Small intestine (tissue), 7 donors: ENCODE data around the gene ZFTA. TPM values are rescaled to one million over a fixed set of nuclear protein-coding genes. Genes with fewer than 3 reads are reported as not detected.

Source experiments
- DNase-seq, 2 donors: peaks; one replicate each; pipeline versions ENCODE4 v3.0.0 to v3.0.0-alpha.2; 2013
- FAIRE-seq: peaks from 2 replicates; lab custom pipeline; 2012; peaks lifted over from hg19 to GRCh38; lab: Jason Lieb, UNC
- H3K27ac ChIP-seq, 3 donors: one replicate each; pipeline ENCODE4 v1.5.1; 2013; ENCODE audit warnings: low read length in 2 of 3, mild to moderate bottlenecking in 2 of 3, control low read depth in 1 of 3, inconsistent platforms in 1 of 3, low read depth in 1 of 3, moderate library complexity in 1 of 3
- H3K27me3 ChIP-seq, 3 donors: one replicate each; pipeline ENCODE4 v1.6.1; 2013; ENCODE audit warnings: low read length in 3 of 3, inconsistent platforms in 1 of 3; ENCODE audit not compliant: control insufficient read depth in 3 of 3, insufficient read depth in 3 of 3
- H3K36me3 ChIP-seq, 3 donors: one replicate each; pipeline ENCODE4 v1.6.1; 2013; ENCODE audit warnings: low read length in 3 of 3, inconsistent platforms in 1 of 3, low read depth in 1 of 3, mild to moderate bottlenecking in 1 of 3, moderate library complexity in 1 of 3; ENCODE audit not compliant: control insufficient read depth in 3 of 3, insufficient read depth in 2 of 3
- H3K4me1 ChIP-seq, 3 donors: one replicate each; pipeline ENCODE4 v1.6.1; 2013; ENCODE audit warnings: low read length in 2 of 3, inconsistent platforms in 1 of 3, low read depth in 1 of 3, mild to moderate bottlenecking in 1 of 3, moderate library complexity in 1 of 3; ENCODE audit not compliant: control insufficient read depth in 3 of 3, insufficient read depth in 2 of 3
- H3K4me3 ChIP-seq, 3 donors: one replicate each; pipeline ENCODE4 v1.5.1; 2013; ENCODE audit warnings: low read length in 3 of 3, control low read depth in 1 of 3, inconsistent platforms in 1 of 3, low read depth in 1 of 3, mild to moderate bottlenecking in 1 of 3, moderate library complexity in 1 of 3
- H3K9me3 ChIP-seq, 2 donors: one replicate each; pipeline ENCODE4 v1.6.1; 2013; ENCODE audit warnings: low read depth in 1 of 2, low read length in 1 of 2; ENCODE audit not compliant: control insufficient read depth in 2 of 2, insufficient read depth in 1 of 2
- WGBS, 3 donors: extraction: QIAGEN DNeasy Blood & Tissue Kit; methylation state at CpG; one replicate each; pipeline ENCODE4 v1.1.7; 2013; 5-methylcytosine and 5-hydroxymethylcytosine counted together
- polyA plus RNA-seq, 4 donors: library from polyadenylated mRNA; stranded (reverse) in 3 of 4; unstranded in 1 of 4; fragments of 200-250 nt in 3 of 4; fragments of 120-200 nt in 1 of 4; gene quantifications; one replicate each; pipeline versions ENCODE4 v1.2.1 to v1.2.3, GENCODE V29; 2013
- donor health status: healthy with polysubstance abuse.
- donor health status: control.
- donor health status: control.
- donor health status: Bipolar disorder and iron deficiency.
- donor health status: healthy.

Gene ZFTA
- polyA plus RNA-seq, 4 donors: 0.22 to 55.1 (median 3.9) TPM

DNA sequence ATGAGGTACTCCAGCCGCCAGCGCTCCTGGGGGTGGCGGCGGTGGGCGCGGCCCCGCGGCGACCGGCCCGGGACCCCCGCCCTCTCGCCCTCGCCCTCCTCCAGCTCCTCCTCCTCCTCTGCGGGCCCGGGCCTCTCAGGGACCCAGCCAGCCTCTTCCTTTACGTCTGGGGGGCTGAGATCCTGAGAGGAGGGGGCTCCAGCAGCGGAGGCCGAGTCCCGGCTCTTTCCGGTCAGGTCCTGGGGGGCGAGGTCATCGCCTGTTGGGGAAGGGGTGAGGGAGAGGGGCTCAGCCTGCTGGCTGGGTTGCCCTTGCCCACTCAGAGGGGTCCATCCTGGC is 4.3 kb downstream of the ZFTA start:
- Histone ChIP-seq H3K36me3 (peaks cover 0 to 70% (median 0%) of the 10 kb centered on the region in 3 donors), H3K4me3 (no peak overlapping the region), H3K27me3 (no peaks in the 10 kb centered on the region), H3K4me1 (peaks cover 2 to 36% (median 2%) of the 10 kb centered on the region in 3 donors), H3K9me3 (no peaks in the 10 kb centered on the region), H3K27ac (peak overlapping the region in 1 of 3 donors; percentile 31)
- WGBS, 3 donors: 66 to 91% (median 80%) methylated on average over 11 to 23 of the region's 23 CpGs
- FAIRE-seq: no peak
- DNase-seq: no peak

- H3K9me3 ChIP-seq: no peaks in the 10 kb centered on the region
- peak in 1 of 2 donors; percentile 54 for DNase-seq
- H3K27ac ChIP-seq: no peak overlapping the region
- 78 to 87% (median 84%) methylated on average over 42 to 82 of the region's 82 CpGs for WGBS, 3 donors
- H3K4me3 ChIP-seq: no peak overlapping the region
- H3K4me1 ChIP-seq: peaks cover 2 to 36% (median 2%) of the 10 kb centered on the region in 3 donors
- no peaks in the 10 kb centered on the region for H3K27me3 ChIP-seq
- peaks cover 0 to 71% (median 0%) of the 10 kb centered on the region in 3 donors for H3K36me3 ChIP-seq
- FAIRE-seq: no peak
These were observed 4.9 kb downstream of the ZFTA start for GRCh38 chr11:63763496-63764339.

GRCh38 chr11:63762654-63763495 is 5.7 kb downstream of the ZFTA start:
- WGBS, 3 donors: 28 to 51% (median 29%) methylated on average over 53 to 96 of the region's 96 CpGs
- DNase-seq (peak; percentile 30 to 80), FAIRE-seq (no peak)
- H3K27me3 ChIP-seq: no peaks in the 10 kb centered on the region
- peaks cover 0 to 72% (median 0%) of the 10 kb centered on the region in 3 donors for H3K36me3 ChIP-seq
- H3K9me3 ChIP-seq: no peaks in the 10 kb centered on the region
- peaks cover 2 to 36% (median 2%) of the 10 kb centered on the region in 3 donors for H3K4me1 ChIP-seq
- peak overlapping the region in 2 of 3 donors; percentile 19 to 23 for H3K4me3 ChIP-seq
- peak overlapping the region in 1 of 3 donors; percentile 37 for H3K27ac ChIP-seq

GRCh38 chr11:63761931-63762653 is 6.5 kb downstream of the ZFTA start:
- H3K4me1 ChIP-seq: peaks cover 2 to 33% (median 2%) of the 10 kb centered on the region in 3 donors
- no peaks in the 10 kb centered on the region for H3K9me3 ChIP-seq
- DNase-seq: peak in 1 of 2 donors; percentile 27
- no peak for FAIRE-seq
- 58 to 73% (median 67%) methylated on average over 34 of the region's 34 CpGs for WGBS, 3 donors
- H3K27me3 ChIP-seq: no peaks in the 10 kb centered on the region
- peak overlapping the region in 1 of 3 donors; percentile 21 for H3K27ac ChIP-seq
- peak overlapping the region in 1 of 3 donors; percentile 11 for H3K4me3 ChIP-seq
- peaks cover 0 to 72% (median 0%) of the 10 kb centered on the region in 3 donors for H3K36me3 ChIP-seq

- no peak overlapping the region for H3K4me3 ChIP-seq
- H3K27me3 ChIP-seq: no peaks in the 10 kb centered on the region
- H3K27ac ChIP-seq: no peak overlapping the region
- WGBS, 3 donors: 84 to 88% (median 87%) methylated on average over 10 of the region's 10 CpGs
- peaks cover 2 to 26% (median 2%) of the 10 kb centered on the region in 3 donors for H3K4me1 ChIP-seq
- H3K9me3 ChIP-seq: no peaks in the 10 kb centered on the region
- no peak for FAIRE-seq
- peaks cover 0 to 71% (median 0%) of the 10 kb centered on the region in 3 donors for H3K36me3 ChIP-seq
- no peak for DNase-seq
These were observed 7.4 kb downstream of the ZFTA start for GRCh38 chr11:63761188-63761587.

DNA sequence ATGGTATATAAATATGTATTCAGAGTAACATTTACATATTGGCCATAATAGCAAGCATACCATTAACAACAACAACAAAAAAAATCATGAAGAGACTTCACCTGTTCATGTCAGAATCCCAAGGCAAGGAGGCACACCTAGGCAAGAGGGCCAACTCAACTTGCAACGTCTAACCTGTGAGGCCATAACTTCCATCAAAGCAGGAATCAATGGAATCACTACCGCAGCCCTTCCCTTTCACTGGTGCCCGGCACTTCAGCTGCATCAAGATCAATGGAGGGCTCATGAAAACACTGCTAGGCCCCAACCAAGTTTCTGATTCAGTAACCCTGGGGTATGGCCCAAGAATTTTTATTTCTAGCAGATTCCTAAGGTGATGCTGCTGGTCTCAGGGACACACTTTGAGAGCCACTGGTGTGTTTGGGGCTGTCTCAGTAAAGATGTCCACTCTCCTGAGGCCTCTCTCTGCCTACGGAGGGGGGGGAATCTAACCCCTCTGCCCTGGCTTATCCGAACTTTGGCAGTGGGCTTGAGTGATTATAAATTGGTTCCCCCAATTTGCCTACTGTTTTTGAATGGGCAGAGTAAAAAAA is 8.0 kb downstream of the ZFTA start:
- WGBS, 3 donors: 78 to 84% (median 83%) methylated on average over 5 of the region's 5 CpGs
- DNase-seq (no peak), FAIRE-seq (no peak)
- Histone ChIP-seq H3K9me3 (no peaks in the 10 kb centered on the region), H3K4me1 (peaks cover 0 to 20% (median 1%) of the 10 kb centered on the region in 3 donors), H3K36me3 (peaks cover 0 to 65% (median 0%) of the 10 kb centered on the region in 3 donors), H3K27ac (no peak overlapping the region), H3K4me3 (no peak overlapping the region), H3K27me3 (no peaks in the 10 kb centered on the region)

DNA sequence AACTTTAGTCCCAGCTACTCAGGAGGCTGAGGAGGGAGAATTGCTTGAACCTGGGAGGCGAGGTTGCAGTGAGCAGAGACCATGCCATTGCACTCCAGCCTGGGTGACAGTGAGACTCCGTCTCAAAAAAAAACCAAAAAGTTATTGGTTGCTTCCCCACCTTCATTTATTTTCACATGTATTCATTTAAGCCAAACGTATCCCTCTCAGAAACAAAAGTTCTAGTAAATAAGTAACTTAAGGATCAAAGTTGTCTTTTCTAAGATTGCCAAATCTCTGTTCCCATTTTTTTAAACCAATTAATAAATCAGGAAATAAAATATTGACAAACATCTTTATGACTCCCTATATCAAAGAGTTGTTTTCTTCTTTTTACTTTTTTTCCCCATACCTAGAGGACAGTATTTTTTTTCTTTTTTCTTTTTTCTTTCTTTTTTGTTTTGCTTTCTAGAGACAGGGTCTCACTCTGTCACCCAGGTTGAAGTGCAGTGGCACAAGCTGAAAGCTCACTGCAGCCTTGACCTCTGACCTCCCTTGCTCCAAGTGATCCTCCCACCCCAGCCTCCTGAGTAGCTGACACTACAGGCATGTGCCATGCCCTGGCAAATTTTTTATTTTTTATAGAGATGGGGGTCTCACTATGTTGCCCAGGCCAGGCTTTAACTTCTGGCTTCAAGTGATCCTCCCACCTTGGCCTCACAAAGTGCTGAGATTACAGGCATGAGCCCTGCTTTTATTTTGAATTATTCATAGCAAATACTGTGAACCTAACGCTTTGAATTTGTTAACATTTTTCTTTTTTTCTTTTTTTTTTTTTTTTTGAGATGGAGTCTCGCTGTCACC is 11.4 kb downstream of the ZFTA start:
- Histone ChIP-seq H3K27ac (no peak overlapping the region), H3K4me3 (no peak overlapping the region), H3K36me3 (peaks cover 0 to 40% (median 4%) of the 10 kb centered on the region in 3 donors), H3K27me3 (no peaks in the 10 kb centered on the region), H3K9me3 (no peaks in the 10 kb centered on the region), H3K4me1 (peaks cover 0 to 2% (median 0%) of the 10 kb centered on the region in 3 donors)
- FAIRE-seq (no peak), DNase-seq (no peak)
- WGBS, 3 donors: 74 to 86% (median 75%) methylated on average over 5 of the region's 5 CpGs
